HL-60 (cell line): Measurements from ENCODE around the gene NEGR1.

Experiments used
- DNase-seq, 2 experiments: peaks; one replicate each; pipeline ENCODE4 v3.0.0-alpha.2; 2010 to 2020; ENCODE audit warnings: low read depth in 1 of 2, low spot score in 1 of 2
- H3K27ac ChIP-seq: fragments of 250-450 bp; sonication (Bioruptor Pico); replicated peaks from 2 replicates; pipeline ENCODE4 v1.5.1; 2020; ENCODE audit warnings: mild to moderate bottlenecking, moderate library complexity
- H3K27me3 ChIP-seq: fragments of 250-450 bp; sonication (Bioruptor Pico); 2 replicates; pipeline ENCODE4 v1.5.1; 2021; ENCODE audit warnings: mild to moderate bottlenecking, moderate library complexity; ENCODE audit not compliant: insufficient read depth, poor library complexity, severe bottlenecking
- H3K4me3 ChIP-seq: replicated peaks from 2 replicates; pipeline ENCODE4 v1.5.1; 2011; ENCODE audit warnings: mild to moderate bottlenecking, control low read depth, low read length; ENCODE audit not compliant: insufficient read depth
- CTCF ChIP-seq: IDR thresholded peaks from one replicate; pipeline ENCODE4 v1.5.1; 2011; ENCODE audit warnings: low read length, control low read depth, inconsistent platforms; ENCODE audit not compliant: insufficient read depth
- GABPA ChIP-seq: IDR thresholded peaks from 2 replicates; pipeline ENCODE4 v1.6.1; 2012; ENCODE audit warnings: low read depth
- POLR2AphosphoS5 ChIP-seq: IDR thresholded peaks from 2 replicates; pipeline ENCODE4 v1.6.1; 2012; ENCODE audit warnings: low read depth
- REST ChIP-seq: IDR thresholded peaks from 2 replicates; pipeline ENCODE4 v1.6.1; 2012; ENCODE audit warnings: low read depth; ENCODE audit not compliant: insufficient replicate concordance
- SPI1 ChIP-seq: IDR thresholded peaks from 2 replicates; pipeline ENCODE4 v1.6.1; 2012; ENCODE audit warnings: low read depth, mild to moderate bottlenecking, borderline replicate concordance

NEGR1 gene

GRCh38 chr1:71357708-71358107 is 924.6 kb downstream of the NEGR1 start:
- H3K27me3 ChIP-seq = no peaks in the 10 kb centered on the region
- no peak for DNase-seq
- H3K27ac ChIP-seq = no peak overlapping the region
- no peak overlapping the region for H3K4me3 ChIP-seq
- TF ChIP-seq CTCF (no peak), REST (no peak), POLR2AphosphoS5 (no peak), GABPA (no peak), SPI1 (no peak)

- Histone ChIP-seq H3K27ac (no peak overlapping the region), H3K4me3 (no peak overlapping the region), H3K27me3 (no peaks in the 10 kb centered on the region)
- DNase-seq = no peak
- TF ChIP-seq SPI1 = no peak
- no peak for TF ChIP-seq REST
- TF ChIP-seq GABPA = no peak
- TF ChIP-seq CTCF = no peak
- TF ChIP-seq POLR2AphosphoS5 = no peak
These were observed 930.9 kb downstream of the NEGR1 start for GRCh38 chr1:71351438-71351837.

DNA sequence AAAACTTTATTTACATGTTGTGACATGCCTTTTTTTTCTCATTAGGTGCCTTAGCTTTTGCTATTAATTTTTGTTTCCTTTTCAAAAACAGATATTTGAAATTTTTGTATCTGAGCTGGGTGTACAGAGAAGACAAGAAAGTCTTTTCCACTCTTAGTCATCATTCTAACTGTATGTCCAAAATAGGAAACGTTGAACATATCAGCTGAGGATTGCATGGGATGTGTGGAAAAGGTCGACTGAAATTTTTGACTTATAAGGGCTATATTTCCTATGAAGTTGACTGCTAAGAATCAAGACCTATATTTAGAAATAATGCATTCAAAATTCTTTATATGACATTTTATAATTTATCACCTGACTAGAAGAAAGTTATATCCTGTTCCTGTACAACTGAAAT is 931.5 kb downstream of the NEGR1 start:
- no peaks in the 10 kb centered on the region for H3K27me3 ChIP-seq
- DNase-seq = no peak
- H3K4me3 ChIP-seq = no peak overlapping the region
- TF ChIP-seq CTCF = no peak
- TF ChIP-seq SPI1 = no peak
- no peak for TF ChIP-seq GABPA
- no peak for TF ChIP-seq POLR2AphosphoS5
- no peak for TF ChIP-seq REST
- H3K27ac ChIP-seq = no peak overlapping the region
